Right kidney (tissue), 1 donor: Measurements from ENCODE around the gene CRISPLD2.
A peak's percentile ranks its signal among the peaks of the same experiment; 100 is the strongest.
"Not testable (repeated sequence)": the region's sequence is repeated elsewhere in the genome, so short reads cannot be mapped to it uniquely, and the experiment has no call there.

Experiments
- DNase-seq: peaks from one replicate; pipeline ENCODE4 v3.0.0-alpha.2; 2016

Gene CRISPLD2

DNA sequence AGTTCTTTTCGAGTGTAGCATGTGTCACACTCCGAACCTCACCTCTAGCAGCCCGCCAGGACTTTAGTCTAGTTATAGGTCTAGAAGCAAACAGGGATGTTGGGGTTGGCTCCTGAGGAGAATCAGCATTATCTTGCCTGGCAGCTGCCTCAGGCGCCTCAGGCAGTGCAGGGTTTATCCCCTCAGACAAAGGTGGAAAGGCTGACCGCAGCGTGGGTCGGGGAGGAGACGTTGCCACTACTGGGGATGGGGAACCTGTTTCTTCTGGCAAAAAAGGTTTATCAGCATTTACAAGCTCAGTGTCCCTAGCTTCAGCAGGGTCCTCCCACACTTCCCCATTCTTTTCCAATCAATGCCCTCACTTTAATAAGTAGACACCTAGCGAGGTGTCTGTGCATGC is 40.6 kb downstream of the CRISPLD2 start:
- no peak for DNase-seq

DNA sequence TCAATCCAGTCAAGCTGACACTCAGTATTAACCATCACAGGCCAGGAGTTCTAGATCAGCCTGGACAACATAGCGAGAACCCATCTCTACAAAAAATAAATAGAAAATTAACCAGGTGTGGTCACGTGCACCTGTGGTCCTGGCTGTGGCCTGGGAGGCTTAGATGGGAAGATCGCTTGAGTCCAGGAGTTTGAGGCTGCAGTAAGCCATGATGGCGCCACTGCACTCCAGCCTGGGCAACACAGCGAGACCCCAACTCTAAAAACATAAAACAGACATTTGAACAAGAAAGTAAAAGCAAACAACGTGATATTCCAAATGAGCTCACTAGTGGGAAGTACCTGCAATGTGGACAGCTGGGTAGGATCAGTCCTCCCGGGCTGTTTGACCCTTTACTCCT is 41.9 kb downstream of the CRISPLD2 start:
- no peak for DNase-seq

DNA sequence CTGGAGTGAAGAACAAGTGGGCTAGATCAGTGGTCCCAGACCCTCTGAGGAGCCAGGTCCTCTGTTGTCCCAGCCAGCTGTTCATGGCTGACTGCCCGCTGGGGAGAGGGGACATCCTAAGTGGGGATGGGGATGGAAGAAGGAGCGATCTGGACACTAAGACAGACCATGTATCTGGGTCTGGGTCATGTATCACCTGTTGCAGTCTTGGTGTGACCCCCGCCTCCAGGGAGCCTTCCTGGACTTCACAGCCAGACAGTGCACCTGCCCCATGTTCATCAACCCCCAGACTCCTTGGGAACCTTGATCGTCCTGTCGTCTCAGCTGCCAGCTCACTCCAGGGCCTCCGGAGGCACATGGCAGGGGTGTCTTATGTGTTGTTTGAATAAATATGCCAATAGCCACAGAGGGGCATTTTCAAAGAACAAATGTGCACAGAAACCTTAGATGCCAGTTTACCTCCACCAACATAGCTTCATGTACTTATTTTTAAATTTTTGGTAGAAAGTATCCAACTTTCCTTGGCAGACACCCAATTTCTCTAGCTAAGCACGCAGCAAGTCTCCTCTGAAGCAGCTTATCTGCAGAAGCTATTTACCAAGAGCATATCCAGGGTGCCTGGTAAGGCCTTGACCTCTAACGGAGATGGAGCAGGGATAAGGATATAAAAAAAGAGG is 43.2 kb downstream of the CRISPLD2 start:
- DNase-seq, result no peak

DNA sequence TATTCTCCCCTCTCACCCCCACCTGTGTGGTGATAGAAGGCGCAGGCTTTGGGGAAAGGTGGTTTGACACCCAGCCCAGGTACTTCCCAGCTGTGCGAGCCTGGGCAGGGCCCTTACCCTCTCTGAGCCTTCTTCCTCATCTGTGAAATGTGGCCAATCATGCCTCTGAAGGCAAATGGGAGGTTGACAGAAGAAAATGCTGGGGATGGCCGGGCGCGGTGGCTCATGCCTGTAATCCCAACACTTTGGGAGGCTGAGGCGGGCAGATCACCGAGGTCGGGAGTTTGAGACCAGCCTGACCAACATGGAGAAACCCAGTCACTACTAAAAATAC is 43.7 kb downstream of the CRISPLD2 start:
- no peak for DNase-seq

DNA sequence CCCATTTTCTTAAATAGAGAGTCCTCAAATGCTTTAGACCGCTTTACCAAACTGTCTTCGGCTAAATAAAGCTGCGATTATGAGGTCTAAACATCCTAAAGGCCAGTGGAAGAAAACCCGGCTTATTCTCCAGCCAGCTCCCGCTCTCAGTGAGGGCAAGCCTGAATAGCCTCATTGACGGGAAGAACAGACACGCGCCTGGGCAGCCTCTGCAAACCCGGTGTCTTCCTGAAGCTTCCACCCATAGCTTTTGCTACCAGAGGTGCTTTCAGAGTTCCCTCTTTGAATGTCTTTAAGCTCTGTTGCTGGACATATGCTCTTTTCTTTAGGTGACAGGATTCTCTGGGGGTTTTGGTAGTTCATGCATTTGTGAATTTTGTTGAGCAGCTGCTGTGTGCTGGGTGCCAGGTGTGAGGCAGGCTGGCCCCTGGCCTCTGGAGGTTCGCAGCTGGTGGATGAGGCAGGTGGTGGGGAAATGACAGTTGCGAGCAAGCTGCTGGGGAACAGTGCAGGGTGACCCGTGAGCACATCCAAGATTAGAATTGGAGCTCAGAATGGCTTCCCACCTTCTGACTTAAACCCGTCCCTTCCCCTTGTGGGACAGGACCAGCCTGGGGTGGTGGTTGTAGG is 44.7 kb downstream of the CRISPLD2 start:
- DNase-seq, result no peak

DNA sequence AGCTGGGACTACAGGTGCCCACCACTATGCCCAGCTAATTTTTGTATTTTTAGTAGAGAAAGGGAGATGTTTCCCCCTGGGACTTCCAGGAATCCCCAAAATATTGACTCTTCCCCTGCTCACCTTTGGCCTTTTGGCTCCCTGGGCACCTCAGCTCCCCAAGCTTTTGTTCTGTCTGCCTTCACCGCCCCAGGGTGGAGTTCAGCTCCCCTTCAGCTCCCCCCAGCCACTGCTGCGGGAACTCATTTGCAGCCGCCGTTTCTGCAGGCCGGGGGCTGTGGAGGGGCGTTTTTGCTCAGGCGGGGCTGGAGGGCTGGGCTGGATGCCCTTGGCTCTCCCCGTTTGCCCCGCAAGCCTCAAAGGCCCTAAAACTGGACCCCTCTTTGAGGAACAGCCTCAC is 47.9 kb downstream of the CRISPLD2 start:
- no peak for DNase-seq

DNA sequence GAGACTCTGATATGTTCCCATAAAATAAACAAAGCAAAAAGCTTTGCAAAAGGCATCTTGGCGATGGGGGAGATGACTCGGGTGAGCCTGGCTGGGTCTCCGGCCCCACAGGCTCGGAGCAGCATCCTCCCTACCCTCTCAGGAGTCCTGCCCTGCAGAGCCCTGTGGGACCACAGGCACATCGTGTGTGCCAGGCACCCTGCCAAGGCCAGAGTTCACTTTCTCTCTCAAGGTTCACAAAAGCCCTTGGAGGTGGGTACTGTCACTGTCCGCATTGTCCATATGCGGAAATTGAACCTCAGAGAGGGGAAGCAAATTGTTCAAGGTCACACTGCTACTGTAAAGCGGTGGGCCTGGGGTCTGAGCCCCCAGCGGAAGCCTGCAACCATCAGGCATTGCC is 48.5 kb downstream of the CRISPLD2 start:
- DNase-seq, result no peak

DNA sequence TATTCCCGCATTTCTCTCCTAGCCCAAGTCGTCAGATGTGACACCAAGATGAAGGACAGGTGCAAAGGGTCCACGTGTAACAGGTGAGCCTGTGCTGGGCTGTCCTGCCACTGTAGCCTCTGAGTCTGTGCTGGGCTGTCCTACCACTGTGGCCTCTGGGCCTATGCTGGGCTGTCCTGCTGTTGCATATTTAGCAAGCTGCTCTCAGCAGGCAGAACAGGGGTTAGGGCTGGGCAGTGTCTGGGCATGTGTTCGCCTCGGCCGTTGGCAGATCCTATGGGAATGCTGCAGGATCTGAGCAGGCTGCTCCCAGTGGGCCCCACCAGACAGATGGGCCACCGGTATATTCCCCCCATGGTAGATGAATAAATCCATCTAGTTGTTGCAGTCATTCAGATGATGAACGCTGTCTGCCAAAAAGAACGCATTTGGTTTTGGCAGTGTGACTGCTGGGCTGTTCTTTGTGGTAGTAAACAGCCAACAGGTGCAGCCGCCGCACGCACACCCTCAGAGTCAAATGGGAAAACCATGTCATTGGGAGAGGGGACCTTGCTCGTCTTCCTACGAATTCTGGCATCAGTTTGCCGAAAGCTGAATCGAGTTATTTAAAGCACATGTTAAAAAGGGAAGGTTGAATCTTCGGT is 49.2 kb downstream of the CRISPLD2 start:
- DNase-seq, result no peak

DNA sequence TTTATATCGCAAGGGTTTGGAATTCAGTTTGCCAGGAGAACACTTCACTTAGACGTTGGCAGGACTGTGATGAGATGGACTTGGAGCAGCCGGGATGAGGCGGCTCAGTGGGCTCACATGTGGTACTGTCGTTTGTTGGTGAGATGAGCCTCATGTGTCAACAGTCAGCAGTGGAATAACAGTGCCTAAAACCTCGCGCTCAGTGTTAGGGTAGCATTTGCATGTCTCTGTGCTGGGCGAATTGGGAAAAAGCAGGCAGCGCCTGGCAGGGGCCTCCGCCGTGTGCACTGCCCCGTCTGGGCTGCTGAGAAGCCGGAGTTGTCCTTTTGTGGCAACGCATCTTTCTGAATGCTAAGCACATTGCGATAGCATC is 49.7 kb downstream of the CRISPLD2 start:
- no peak for DNase-seq

DNA sequence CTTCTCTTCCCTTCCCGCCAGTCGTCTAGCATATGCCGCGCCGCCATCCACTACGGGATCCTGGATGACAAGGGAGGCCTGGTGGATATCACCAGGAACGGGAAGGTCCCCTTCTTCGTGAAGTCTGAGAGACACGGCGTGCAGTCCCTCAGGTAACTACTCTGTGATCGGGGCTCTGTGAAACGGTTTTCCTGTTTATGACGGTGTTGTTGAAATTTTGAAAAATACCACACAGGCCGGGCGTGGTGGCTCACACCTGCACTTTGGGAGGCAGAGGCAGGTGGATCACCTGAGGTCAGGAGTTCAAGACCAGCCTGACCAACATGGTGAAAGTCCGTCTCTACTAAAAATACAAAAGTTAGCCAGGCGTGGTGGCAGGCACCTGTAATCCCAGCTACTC is 53.2 kb downstream of the CRISPLD2 start:
- not testable (repeated sequence) for DNase-seq

DNA sequence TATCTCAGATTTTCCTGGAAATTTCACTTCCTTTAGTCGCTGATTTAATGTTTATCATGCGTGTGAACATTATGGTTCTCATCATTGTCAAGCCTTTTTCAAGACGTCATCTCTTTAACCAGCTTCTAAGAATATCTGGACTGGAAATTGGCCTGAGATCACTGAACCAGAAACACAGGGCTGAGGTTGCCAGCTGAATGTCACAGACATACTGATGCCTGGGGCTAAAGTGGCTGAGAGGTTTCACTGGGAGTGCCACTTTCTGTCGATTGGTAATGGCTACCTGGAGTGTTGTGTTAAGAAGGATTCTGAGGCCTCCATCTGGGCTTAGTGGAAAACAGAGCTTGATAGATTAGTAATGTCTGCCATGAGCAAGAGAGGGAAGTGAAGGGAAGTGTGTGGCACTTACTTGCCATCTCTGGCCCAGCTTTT is 54.2 kb downstream of the CRISPLD2 start:
- DNase-seq, result no peak

DNA sequence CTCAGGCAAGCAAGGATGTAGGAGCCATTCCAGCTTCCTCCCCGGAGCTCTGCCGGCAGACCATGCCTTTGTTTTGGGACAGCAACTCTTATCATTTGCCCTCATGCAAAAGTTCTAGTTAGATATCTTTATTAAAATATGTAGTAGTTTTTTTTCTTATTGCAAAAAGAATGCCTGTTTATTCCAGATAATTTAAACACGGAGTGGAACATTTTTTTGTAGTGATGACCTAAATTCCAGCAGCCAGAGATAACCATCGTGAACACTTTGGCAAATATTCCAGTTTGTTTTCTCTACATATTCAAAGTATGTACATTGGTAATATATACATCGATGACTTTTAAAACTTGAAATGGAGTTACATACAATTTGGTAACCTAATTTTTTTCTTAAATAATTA is 54.8 kb downstream of the CRISPLD2 start:
- DNase-seq, result no peak

DNA sequence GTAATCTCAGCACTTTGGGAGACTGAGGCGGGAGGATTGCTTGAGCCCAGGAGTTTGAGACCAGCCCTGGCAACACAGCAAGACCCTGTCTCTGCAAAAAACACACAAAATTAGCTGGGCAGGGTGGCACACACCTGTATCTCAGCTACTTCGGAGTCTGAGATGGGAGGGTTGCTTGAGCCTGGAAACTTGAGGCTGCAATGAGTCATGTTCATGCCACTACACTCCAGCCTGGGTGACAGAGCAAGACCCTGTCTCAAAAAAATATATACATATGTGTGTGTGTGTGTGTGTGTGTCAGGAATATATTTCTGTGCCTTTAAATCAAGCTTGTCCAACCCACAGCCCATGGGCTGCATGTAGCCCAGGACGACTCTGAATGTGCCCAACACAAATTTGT is 55.2 kb downstream of the CRISPLD2 start:
- DNase-seq, result no peak

DNA sequence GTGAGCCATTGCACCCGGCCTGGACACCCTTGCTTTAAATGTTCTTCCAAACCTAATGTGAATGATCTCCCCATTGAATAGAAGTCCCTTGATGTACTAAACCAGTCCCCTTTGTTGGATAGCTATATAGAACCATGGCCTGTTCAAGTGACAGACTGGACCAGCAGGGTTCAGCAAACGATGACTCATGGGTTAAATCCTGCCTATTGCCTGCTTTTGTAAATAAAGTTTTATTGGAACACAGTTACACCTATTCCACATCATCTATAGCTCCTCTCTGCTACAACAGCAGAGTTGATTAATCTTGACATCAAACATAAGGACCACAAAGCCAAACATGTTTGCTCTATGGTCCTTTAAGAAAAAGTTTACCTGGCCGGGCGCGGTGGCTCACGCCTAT is 56.1 kb downstream of the CRISPLD2 start:
- DNase-seq, result no peak

DNA sequence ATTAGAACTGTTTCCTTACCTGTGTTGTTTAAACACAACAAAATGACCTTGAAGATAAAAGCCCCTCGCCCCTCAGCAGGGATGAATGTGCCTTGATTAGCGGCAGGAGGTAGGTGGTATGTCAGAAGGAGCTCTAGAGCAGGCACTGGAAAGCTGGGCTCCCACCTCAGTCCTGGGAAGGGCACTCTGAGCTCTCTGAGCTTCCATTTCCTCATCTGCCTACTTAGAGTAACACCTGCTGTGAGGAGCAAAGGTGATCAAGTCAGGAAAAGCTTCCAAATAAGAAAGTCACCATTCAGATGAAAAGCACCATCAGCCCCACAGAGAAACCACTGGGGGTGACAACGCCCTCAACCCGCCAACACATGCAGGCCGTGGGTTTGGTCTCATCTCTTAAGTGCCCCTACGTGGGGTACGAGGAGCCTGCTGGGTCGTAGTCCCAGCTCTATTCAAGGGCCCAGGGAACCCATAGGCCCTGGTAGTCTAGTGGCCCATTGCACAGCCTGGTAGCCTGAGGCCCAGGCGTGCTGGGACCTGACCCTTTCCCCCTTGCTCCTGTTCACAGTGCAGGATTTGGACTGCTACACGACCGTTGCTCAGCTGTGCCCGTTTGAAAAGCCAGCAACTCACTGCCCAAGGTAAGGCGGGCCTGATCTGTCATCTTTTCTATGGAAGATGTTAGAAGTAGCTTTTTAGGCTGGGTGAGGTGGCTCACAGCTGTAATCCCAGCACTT is 57.3 kb downstream of the CRISPLD2 start:
- no peak for DNase-seq

DNA sequence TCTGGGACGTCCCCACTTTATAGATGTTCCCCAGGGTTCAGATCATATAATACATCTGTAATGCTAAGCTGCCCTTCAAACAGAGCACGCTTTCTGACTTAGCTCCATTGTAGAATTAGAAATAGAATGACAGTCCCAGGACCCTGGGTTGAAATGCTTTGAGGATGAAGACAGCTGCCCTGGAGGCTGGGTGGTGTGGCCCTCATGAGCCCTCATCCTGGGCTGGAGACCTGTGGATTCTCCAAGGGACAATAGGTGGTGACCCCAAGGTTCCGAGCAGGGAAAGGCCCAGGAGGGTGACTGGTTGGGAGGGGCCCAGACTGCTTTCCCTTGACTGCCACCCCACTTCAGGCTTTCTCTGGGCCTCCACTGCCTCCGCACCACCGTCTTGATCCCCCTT is 59.0 kb downstream of the CRISPLD2 start:
- no peak for DNase-seq

DNA sequence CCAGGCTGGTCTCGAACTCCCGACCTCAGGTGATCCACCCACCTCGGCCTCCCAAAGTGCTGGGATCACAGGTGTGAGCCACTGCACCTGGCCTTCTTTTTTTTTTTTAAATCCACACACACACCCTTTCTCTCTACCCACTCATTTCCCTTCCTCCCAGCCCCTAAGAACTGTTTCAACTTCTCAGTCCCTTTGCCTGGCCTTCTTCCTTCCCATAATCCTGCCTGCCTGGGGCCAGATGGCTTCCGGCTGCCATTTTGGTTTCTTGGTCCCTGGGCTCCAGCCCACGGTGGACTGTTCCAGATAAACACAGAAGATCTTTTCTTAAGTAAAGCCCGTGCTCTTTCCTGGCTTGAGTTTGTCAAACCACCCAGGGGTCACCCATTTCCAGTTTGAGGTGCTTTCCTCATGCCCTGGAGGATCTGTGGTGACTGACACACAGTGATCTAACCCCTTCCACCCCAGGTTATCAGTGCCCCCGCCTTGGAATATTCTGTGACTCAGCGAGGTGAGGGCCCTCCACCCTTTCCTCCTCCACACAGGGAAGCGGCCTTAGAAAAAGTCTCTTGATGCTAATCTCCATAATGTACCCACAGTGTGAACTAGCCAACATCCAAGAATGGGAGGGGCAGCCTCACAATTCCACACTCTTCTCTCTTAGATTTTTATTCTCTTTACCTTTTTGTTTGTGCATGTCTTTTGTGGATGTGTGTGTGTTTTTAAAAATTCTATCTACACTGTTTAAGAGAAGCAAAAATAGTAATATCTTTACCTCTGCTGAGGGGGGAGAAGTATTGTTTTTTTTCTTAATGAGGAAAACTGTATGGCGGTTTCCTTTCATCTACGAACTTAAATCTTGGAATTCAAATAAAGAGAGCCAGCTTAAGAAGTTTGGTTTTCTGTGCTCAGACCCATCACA is 60.0 kb downstream of the CRISPLD2 start:
- no peak for DNase-seq

DNA sequence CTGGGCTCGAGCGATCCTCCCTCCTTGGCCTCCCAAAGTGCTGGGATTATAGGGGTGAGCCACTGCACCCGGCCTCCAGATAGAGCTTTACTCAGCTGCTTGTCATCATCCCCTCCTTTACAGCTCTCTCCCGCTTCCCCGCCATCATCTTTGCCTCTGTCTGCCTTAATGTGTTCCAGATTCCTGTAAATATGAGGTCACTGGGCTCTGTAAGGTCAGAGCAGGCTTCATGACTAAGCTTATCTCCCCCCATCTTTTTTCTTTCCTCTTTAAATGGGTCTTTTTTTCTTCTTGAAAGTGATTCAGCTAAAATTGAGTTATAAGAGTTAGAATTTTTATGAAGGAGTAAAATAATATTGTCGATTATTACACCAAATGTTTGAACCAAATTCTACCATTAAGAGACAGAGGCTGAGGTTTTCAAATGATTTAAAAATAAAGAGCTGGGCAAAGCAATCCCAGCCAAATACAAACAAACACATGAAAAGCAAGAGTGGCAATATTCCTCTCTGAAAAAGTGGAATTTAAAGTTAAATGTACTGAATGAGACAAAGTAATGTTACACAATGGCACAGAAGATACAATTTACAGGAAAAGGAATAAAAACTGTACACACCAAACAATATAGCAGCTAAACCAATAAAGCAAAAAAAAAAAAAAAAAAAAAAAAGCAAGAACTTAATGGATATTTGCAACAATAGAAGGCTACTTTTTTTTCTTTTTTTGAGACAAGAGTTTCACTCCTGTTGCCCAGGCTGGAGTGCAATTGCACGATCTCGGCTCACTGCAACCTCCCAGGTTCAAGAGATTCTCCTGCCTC is 62.1 kb downstream of the CRISPLD2 start:
- no peak for DNase-seq

DNA sequence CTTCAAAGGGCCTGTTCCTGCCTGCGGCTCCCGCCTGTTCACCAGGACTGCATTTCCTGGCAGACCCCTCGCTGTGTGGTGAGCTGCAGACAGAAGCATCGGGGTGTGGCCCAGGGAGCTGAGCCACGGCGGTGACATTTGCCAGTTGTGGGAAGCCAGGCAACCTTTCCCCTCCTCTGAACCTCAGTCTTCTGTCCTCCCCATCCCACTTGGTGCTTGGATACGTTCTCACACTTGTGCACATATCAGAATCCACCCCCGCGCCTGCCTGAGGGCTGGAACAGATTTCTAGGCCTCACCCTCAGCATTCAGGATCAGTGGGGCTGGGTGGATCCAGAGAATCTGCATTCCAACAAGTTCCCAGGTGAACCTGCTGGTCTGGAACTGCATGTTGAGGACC is 63.5 kb downstream of the CRISPLD2 start:
- DNase-seq, result no peak

DNA sequence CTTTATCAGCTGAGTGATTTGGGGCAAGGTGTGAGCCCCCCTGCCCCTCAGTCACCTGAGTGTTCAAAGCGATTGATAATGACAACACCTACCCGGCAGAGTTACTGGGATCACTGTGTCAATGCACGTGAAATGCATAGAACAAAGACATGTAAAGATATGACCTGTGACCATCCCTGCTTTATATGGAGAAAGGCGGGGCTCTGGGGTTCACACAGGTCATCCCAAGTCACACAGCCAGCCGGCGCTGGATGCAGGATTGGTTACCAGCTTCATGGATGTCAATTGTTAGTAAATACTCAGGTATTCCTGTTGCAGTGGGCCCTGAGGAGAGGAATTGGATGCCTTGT is 64.4 kb downstream of the CRISPLD2 start:
- no peak for DNase-seq

DNA sequence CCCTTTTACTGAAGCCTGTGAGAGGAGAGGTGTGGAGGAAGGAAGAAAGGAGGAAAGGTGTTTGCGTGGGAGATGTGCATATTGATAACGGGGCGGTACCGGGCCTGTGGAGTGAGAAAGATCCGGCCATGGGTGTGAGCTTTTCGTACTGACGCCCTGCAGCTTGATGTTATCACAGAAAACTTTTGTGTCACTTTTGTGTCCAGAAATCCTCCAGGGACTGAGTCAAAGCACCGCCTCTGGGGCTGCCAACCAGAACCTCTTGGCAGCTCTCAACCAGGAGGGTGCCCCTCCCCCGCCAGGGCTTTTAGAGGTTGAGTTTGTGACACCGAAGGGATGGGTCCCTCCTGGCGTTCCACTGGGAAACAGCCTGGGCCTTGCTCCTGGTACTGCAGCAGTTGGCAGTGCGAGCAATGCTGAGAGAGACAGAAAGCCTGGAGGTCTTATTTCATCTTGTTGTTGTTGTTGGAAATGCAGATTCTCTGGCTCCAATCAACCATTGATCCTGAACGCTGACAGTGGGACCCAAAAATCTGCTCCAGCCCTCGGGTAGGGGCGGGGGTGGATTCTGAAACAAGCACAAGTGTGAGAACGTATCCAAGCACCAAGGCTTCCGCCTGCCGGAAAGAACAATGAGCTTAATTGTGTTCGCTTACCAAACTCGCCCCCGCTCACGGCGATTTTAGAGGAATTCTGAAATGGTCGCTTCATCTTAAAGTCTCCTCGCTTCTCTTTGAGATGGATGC is 65.0 kb downstream of the CRISPLD2 start:
- DNase-seq, result peak; percentile 48
